ENCODE data around the gene FILIP1.

DNA sequence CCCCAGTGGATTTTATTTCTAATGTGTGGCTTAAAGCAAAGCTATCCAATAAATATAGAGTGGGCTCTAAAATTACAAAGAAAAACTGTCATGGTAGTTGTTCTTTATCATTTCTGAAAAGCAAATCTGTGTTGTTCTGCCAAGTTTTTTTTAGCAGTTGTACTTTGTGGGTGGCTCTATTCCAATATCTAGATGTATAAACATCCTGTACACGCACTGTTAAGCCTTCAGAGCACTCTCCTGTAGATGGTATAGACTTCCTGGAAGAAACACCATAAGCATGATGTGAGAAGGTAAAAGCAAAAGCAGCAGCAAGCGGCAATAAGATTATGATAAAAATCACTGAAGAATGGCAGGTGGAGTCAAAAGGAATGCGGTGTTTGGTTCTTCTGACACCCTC, 187.5 kb downstream of the FILIP1 start:
- no peak for TF ChIP-seq SMAD1 (IDR thresholded peaks at IDR 0.05; ENCODE audit: low read depth, partially characterized antibody)
- no peak for TF ChIP-seq CTCF (IDR thresholded peaks at IDR 0.05 in 2 of 3, conservative IDR thresholded peaks at IDR 0.05 in 1 of 3; ENCODE audit: control insufficient read depth in 2 of 3, extremely low read depth in 1 of 3, insufficient read depth in 1 of 3, low read depth in 3 of 3, low read length in 3 of 3)
- TF ChIP-seq ATF3 (IDR thresholded peaks at IDR 0.05; ENCODE audit: borderline replicate concordance, extremely low read depth, low read depth, low read length): no peak
- TF ChIP-seq TAF1 (IDR thresholded peaks at IDR 0.05; ENCODE audit: borderline replicate concordance, low read depth, low read length): no peak
- no peak for TF ChIP-seq NR2C2 (IDR thresholded peaks at IDR 0.05; ENCODE audit: borderline replicate concordance, control insufficient read depth, insufficient read length, low read depth)
- no peak for TF ChIP-seq RAD51 (IDR thresholded peaks at IDR 0.05)
- TF ChIP-seq SMAD5 (IDR thresholded peaks at IDR 0.05; ENCODE audit: low read depth): no peak
- no peak for TF ChIP-seq CHD4 (IDR thresholded peaks at IDR 0.05)
- TF ChIP-seq NBN (IDR thresholded peaks at IDR 0.05): no peak
- no peak for TF ChIP-seq GABPA (IDR thresholded peaks at IDR 0.05; ENCODE audit: low read depth)
- no peak for TF ChIP-seq ZBTB40 (IDR thresholded peaks at IDR 0.05; ENCODE audit: borderline replicate concordance)
- TF ChIP-seq CREB1 (IDR thresholded peaks at IDR 0.05; ENCODE audit: low read depth): no peak
- no peak for TF ChIP-seq CEBPB (IDR thresholded peaks at IDR 0.05; ENCODE audit: borderline replicate concordance in 1 of 2, low read depth in 2 of 2, low read length in 2 of 2)

All from GM12878 (cell line).